ENCODE results near the gene CDK2. TPM values are rescaled to one million over a fixed set of nuclear protein-coding genes. Genes with fewer than 3 reads are reported as not detected.

The CDK2 gene
- total RNA-seq, 1 donor from 2014 or later = 26.0 TPM

DNA sequence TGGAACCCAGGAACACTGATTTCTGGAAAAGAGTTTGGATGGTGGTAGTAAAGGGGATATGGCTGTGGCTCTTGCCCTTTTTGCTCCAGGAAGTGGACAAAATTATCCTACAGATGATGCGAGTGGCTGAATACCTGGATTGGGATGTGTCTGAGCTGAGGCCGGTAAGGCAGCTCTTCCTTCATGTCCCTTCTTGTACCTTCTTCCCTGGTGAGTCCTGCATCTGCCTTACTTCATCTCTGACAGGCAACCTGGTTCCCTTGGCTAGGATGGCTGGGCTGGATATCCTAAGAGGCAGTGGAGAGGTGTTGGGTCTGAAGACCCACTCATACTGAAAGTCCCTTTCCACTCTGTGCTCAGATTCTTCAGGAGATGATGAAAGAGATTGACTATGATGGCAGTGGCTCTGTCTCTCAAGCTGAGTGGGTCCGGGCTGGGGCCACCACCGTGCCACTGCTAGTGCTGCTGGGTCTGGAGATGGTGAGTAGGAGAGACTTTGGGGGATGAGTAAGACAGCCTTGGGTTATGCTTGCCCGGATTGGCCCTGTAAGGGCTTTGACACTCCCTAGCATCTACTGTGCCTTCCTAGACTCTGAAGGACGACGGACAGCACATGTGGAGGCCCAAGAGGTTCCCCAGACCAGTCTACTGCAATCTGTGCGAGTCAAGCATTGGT, 27.7 kb upstream of the CDK2 start:
- H3K27ac ChIP-seq = no peak overlapping the region
- no peaks in the 10 kb centered on the region for H3K27me3 ChIP-seq
- H3K36me3 ChIP-seq = peaks cover 0 to 26% of the 10 kb centered on the region in 2 donors
- intact Hi-C loops (cut with DNase I) = no loop called here
- DNase-seq (ENCODE audit: extremely low spot score in 2 of 2) = no peak
- H3K4me1 ChIP-seq = peaks cover 36% of the 10 kb centered on the region
- H3K4me3 ChIP-seq = no peak overlapping the region
- H3K9me3 ChIP-seq = no peaks in the 10 kb centered on the region
- TF ChIP-seq POLR2A (IDR thresholded peaks at IDR 0.05) (no peak), POLR2AphosphoS5 (IDR thresholded peaks at IDR 0.05; ENCODE audit: insufficient read depth in 1 of 2, low read depth in 1 of 2) (no peak)
- TF ChIP-seq, protein P1, sequence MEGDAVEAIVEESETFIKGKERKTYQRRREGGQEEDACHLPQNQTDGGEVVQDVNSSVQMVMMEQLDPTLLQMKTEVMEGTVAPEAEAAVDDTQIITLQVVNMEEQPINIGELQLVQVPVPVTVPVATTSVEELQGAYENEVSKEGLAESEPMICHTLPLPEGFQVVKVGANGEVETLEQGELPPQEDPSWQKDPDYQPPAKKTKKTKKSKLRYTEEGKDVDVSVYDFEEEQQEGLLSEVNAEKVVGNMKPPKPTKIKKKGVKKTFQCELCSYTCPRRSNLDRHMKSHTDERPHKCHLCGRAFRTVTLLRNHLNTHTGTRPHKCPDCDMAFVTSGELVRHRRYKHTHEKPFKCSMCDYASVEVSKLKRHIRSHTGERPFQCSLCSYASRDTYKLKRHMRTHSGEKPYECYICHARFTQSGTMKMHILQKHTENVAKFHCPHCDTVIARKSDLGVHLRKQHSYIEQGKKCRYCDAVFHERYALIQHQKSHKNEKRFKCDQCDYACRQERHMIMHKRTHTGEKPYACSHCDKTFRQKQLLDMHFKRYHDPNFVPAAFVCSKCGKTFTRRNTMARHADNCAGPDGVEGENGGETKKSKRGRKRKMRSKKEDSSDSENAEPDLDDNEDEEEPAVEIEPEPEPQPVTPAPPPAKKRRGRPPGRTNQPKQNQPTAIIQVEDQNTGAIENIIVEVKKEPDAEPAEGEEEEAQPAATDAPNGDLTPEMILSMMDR (IDR thresholded peaks at IDR 0.05) = no peak

DNA sequence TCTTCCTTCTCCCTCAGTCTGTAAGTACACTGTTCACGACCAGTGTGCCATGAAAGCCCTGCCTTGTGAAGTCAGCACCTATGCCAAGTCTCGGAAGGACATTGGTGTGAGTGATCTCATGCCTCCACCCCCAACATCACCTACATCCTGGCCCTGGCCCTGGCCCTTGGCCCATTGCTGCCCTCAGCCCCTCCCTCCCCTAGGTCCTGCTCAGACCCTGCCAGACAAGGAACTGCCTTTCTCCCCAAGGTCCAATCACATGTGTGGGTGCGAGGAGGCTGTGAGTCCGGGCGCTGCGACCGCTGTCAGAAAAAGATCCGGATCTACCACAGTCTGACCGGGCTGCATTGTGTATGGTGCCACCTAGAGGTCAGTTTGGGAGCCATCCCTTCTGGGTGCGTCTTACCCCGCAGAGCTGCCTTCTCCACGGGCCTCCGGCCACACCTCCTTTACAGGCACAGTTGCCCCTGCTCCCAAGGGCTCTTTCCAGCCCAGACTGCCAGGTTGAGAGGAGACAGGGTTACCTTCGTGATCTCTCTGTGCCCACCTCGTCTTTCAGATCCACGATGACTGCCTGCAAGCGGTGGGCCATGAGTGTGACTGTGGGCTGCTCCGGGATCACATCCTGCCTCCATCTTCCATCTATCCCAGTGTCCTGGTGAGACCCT, 26.4 kb upstream of the CDK2 start:
- peak overlapping the region; percentile 55 for H3K27ac ChIP-seq
- no peaks in the 10 kb centered on the region for H3K9me3 ChIP-seq
- DNase-seq (ENCODE audit: extremely low spot score in 2 of 2) = no peak
- peaks cover 0 to 29% of the 10 kb centered on the region in 2 donors for H3K36me3 ChIP-seq
- no peaks in the 10 kb centered on the region for H3K27me3 ChIP-seq
- TF ChIP-seq POLR2A (IDR thresholded peaks at IDR 0.05) = no peak
- peak in 1 of 2 donors; percentile 61 for TF ChIP-seq POLR2AphosphoS5 (IDR thresholded peaks at IDR 0.05; ENCODE audit: insufficient read depth in 1 of 2, low read depth in 1 of 2)
- TF ChIP-seq, protein P1 (IDR thresholded peaks at IDR 0.05) = peak; percentile 72 to 90 (median 84)
- H3K4me1 ChIP-seq = peaks cover 25% of the 10 kb centered on the region
- intact Hi-C loops (cut with DNase I) = loop anchor here (2.0 kb wide), 1 partner anchor 203 kb away; no protein-coding TSS in a partner anchor
- peak overlapping the region in 1 of 2 donors; percentile 11 for H3K4me3 ChIP-seq

DNA sequence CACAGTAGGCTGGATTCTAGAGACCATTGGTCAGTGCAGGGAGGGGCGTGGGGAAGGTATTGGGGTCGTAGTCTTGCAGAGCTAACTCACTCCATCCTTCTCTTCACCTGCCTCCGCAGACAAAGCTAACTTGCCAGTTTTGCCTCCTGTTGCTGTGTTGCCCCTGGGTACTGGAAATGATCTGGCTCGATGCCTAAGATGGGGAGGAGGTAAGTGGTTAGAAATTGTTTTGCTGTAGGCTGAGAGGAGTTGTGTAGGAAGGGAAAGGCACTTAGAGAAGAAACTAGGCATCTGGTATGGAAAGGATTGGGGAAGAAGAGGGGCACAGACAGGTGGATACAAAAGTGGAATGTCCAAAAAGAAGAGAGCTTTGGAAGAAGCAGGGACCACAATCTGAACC, 24.6 kb upstream of the CDK2 start:
- no peak for TF ChIP-seq POLR2A (IDR thresholded peaks at IDR 0.05)
- TF ChIP-seq POLR2AphosphoS5 (IDR thresholded peaks at IDR 0.05; ENCODE audit: insufficient read depth in 1 of 2, low read depth in 1 of 2) = no peak
- TF ChIP-seq, protein P1 (IDR thresholded peaks at IDR 0.05) = no peak
- intact Hi-C loops (cut with DNase I) = no loop called here
- DNase-seq (ENCODE audit: extremely low spot score in 2 of 2) = no peak

DNA sequence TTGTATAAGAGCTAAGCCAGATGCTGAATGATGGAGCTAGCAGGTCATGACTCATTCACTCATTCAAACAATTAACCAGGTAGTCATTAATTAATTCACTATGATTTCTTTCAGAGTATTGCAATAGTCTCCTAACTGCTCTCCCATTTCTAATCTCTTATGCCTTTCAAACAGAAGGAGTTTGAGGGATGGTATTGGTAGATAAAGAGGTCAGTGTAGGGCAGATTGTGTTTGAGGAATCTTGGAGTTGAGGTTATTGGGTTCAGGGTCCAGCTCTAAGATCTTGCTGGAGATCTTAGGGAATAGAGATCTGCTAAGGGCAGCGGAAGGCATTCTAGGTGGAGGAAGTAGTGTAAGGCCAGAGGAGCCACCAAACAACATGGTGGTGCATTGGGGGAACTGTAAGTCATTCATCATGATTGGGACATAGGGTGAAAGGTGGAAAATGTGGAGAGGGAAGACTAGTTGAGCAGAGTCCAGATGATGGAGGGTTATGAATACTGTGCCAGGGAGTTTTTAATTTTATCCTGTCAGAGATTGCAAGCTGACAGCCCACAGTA, 24.0 kb upstream of the CDK2 start:
- Histone ChIP-seq H3K4me3 (no peak overlapping the region), H3K9me3 (no peaks in the 10 kb centered on the region), H3K27me3 (no peaks in the 10 kb centered on the region), H3K27ac (no peak overlapping the region), H3K4me1 (peaks cover 16% of the 10 kb centered on the region), H3K36me3 (peaks cover 0 to 44% of the 10 kb centered on the region in 2 donors)
- TF ChIP-seq POLR2AphosphoS5 (IDR thresholded peaks at IDR 0.05; ENCODE audit: insufficient read depth in 1 of 2, low read depth in 1 of 2) = no peak
- TF ChIP-seq, protein P1 (IDR thresholded peaks at IDR 0.05) = no peak
- no peak for TF ChIP-seq POLR2A (IDR thresholded peaks at IDR 0.05)
- no peak for DNase-seq (ENCODE audit: extremely low spot score in 2 of 2)
- intact Hi-C loops (cut with DNase I) = no loop called here

More for the DNA sequence above, 24.6 kb upstream of the CDK2 start:
- Histone ChIP-seq H3K27me3 (no peaks in the 10 kb centered on the region), H3K4me1 (peaks cover 16% of the 10 kb centered on the region), H3K27ac (no peak overlapping the region), H3K9me3 (no peaks in the 10 kb centered on the region), H3K4me3 (no peak overlapping the region), H3K36me3 (peaks cover 0 to 38% of the 10 kb centered on the region in 2 donors)
